HepG2 (cell line): ENCODE measurements around the gene CES2. TPM values are rescaled to one million over a fixed set of nuclear protein-coding genes. Genes with fewer than 3 reads are reported as not detected.

Experiments used
- ATAD3A ChIP-seq: sonication (generic); formaldehyde crosslinking; IDR thresholded peaks from 2 replicates; pipeline ENCODE4 v1.4.0; 2020; ENCODE audit warnings: missing genetic modification reagents
- ATF2 ChIP-seq: sonication (generic); formaldehyde crosslinking; IDR thresholded peaks from 2 replicates; pipeline ENCODE4 v1.4.0; 2020; ENCODE audit warnings: missing genetic modification reagents
- ATF3 ChIP-seq: sonication (generic); formaldehyde crosslinking; IDR thresholded peaks from 2 replicates; pipeline ENCODE4 v1.4.0; 2020; ENCODE audit warnings: missing genetic modification reagents
- HNF4A ChIP-seq: sonication (generic); formaldehyde crosslinking; IDR thresholded peaks from 2 replicates; pipeline ENCODE4 v1.4.0; 2020; ENCODE audit warnings: missing genetic modification reagents
- JUND ChIP-seq: sonication (generic); formaldehyde crosslinking; IDR thresholded peaks from 2 replicates; pipeline ENCODE4 v1.8.0; 2022; ENCODE audit warnings: mild to moderate bottlenecking, missing genetic modification reagents
- KIAA2018 ChIP-seq: sonication (generic); formaldehyde crosslinking; IDR thresholded peaks from 2 replicates; pipeline ENCODE4 v1.5.0; 2020; ENCODE audit warnings: mild to moderate bottlenecking, missing genetic modification reagents, borderline replicate concordance
- MAX ChIP-seq: IDR thresholded peaks from 2 replicates; pipeline ENCODE4 v1.6.1; 2012; ENCODE audit warnings: inconsistent platforms
- MTF2 ChIP-seq: sonication (generic); formaldehyde crosslinking; IDR thresholded peaks from 2 replicates; pipeline ENCODE4 v1.5.0; 2020; ENCODE audit warnings: missing genetic modification reagents, borderline replicate concordance
- REXO4 ChIP-seq: sonication (generic); formaldehyde crosslinking; IDR thresholded peaks from 2 replicates; pipeline ENCODE4 v1.8.0; 2022; ENCODE audit warnings: missing genetic modification reagents, mild to moderate bottlenecking, borderline replicate concordance
- SNRNP70 ChIP-seq: fragments of 200-400 bp; formaldehyde crosslinking; IDR thresholded peaks from 2 replicates; pipeline ENCODE4 v1.6.1; 2017; ENCODE audit warnings: mild to moderate bottlenecking, low read depth, low read length, moderate library complexity
- ZNF329 ChIP-seq: sonication (generic); formaldehyde crosslinking; IDR thresholded peaks from 2 replicates; pipeline ENCODE4 v1.9.0; 2021; ENCODE audit warnings: low read depth, mild to moderate bottlenecking, missing genetic modification reagents
- ZNF598 ChIP-seq: sonication (generic); formaldehyde crosslinking; IDR thresholded peaks from 2 replicates; pipeline ENCODE4 v1.5.1; 2020; ENCODE audit warnings: mild to moderate bottlenecking, missing genetic modification reagents, borderline replicate concordance
- ZNF639 ChIP-seq: conservative IDR thresholded peaks from 2 replicates; pipeline ENCODE4 v1.6.1; 2018; ENCODE audit warnings: missing genetic modification reagents
- ZSCAN22 ChIP-seq: sonication (generic); formaldehyde crosslinking; IDR thresholded peaks from 2 replicates; pipeline ENCODE4 v1.4.0; 2020; ENCODE audit warnings: mild to moderate bottlenecking, missing genetic modification reagents
- polyA plus RNA-seq, 8 experiments: library from polyadenylated mRNA; depleted of rRNA in 3 of 8; stranded (reverse) in 7 of 8; unstranded in 1 of 8; fragments of >200 nt; fragmentation: Illumina TruSeq in 4 of 8; extraction: Trizol in 4 of 8; gene quantifications; 2 replicates each; pipeline versions ENCODE4 v1.2.1 to v1.2.3, GENCODE V29; 2011 to 2016; ENCODE audit warnings: low read depth in 4 of 8, missing spikeins in 1 of 8, mixed read lengths in 1 of 8; ENCODE audit not compliant: insufficient read depth in 1 of 8
- total RNA-seq, 5 experiments: library from RNA; depleted of rRNA; stranded (reverse); fragments of >200 nt; fragmentation: Illumina TruSeq; extraction: Trizol; gene quantifications; 2 replicates each; pipeline ENCODE4 v1.2.3, GENCODE V29; 2016; ENCODE audit warnings: low read depth in 1 of 5
- TF ChIP-seq, protein P1 (sequence below): sonication (generic); formaldehyde crosslinking; IDR thresholded peaks from 2 replicates; pipeline ENCODE4 v1.4.0; 2020; ENCODE audit warnings: missing genetic modification reagents

CES2 gene
- total and polyA plus RNA-seq, 2 of the 13 experiments (the other 11 are each of a cell fraction or from before 2014, with no cell fraction given) = 50.6 to 63.8 TPM

DNA sequence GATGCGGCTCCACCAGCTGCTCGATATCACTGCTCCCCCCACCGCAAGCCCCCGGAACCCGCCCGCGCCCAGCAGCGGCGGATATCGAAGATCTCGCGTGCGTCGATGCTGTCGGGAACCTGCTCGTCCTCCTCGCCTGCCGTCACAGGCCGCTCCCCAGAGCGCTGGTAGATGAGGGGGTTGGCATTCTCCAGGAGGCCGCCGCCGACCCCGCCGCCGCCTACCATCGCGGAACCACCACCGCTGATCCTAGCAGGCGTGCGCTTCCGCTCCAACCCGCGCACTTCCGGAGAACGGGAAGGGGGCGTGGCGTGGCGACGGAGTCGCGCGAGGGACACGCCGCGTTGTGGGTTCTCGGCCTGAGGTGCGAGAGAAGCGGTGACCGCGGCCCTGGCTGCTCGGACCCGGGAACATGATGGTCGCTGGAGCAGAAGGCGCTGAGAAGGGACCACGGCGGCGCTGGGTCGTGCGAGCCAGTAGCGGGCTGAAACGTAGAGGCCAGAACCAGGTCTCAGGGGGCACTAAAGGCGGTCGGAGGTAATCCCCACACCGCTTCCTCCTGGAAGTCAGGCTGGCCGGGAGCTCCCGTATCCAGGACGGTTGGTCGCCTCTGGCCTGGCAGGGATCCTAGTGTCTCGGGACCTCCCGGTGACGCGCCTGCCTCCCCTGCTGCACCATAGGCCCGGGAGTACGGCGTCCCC lies 1.0 kb upstream of the CES2 start, which contains the start of gene CIAO2B (continued):
- TF ChIP-seq KIAA2018 (CRISPR knock-in tag) (no peak), JUND (CRISPR knock-in tag) (peak; percentile 52; the same call in 1 of the 2 replicates), REXO4 (0 out of 2 replicates have a peak, but pooled peaks have one; percentile 76), ATF3 (CRISPR knock-in tag) (peak; percentile 56), ZNF639 (CRISPR knock-in tag) (peak; percentile 84; the same call in 1 of the 2 replicates), ZNF329 (CRISPR knock-in tag) (peak; percentile 80; the same call in 1 of the 2 replicates), MAX (peak; percentile 91), ATF2 (CRISPR knock-in tag) (peak; percentile 87; the same call in 1 of the 2 replicates), ZSCAN22 (no peak), HNF4A (CRISPR knock-in tag) (peak; percentile 70), MTF2 (CRISPR knock-in tag) (0 out of 2 replicates have a peak, but pooled peaks have one; percentile 77), ZNF598 (CRISPR knock-in tag) (no peak; the same call in 1 of the 2 replicates), ATAD3A (CRISPR knock-in tag) (no peak), SNRNP70 (no peak)
- TF ChIP-seq, protein P1, sequence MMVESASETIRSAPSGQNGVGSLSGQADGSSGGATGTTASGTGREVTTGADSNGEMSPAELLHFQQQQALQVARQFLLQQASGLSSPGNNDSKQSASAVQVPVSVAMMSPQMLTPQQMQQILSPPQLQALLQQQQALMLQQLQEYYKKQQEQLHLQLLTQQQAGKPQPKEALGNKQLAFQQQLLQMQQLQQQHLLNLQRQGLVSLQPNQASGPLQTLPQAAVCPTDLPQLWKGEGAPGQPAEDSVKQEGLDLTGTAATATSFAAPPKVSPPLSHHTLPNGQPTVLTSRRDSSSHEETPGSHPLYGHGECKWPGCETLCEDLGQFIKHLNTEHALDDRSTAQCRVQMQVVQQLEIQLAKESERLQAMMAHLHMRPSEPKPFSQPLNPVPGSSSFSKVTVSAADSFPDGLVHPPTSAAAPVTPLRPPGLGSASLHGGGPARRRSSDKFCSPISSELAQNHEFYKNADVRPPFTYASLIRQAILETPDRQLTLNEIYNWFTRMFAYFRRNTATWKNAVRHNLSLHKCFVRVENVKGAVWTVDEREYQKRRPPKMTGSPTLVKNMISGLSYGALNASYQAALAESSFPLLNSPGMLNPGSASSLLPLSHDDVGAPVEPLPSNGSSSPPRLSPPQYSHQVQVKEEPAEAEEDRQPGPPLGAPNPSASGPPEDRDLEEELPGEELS = peak; percentile 66
